BE2C (cell line): ENCODE measurements around the gene PMS2.

Experiments
- DNase-seq: peaks from one replicate; pipeline ENCODE4 v3.0.0-alpha.2; 2020
- H3K27me3 ChIP-seq: fragments of 250-450 bp; sonication (Bioruptor Pico); 2 replicates; pipeline ENCODE4 v1.5.1; 2020; ENCODE audit warnings: mild to moderate bottlenecking
- H3K36me3 ChIP-seq: fragments of 250-450 bp; sonication (Bioruptor Pico); 2 replicates; pipeline ENCODE4 v1.5.1; 2020; ENCODE audit warnings: mild to moderate bottlenecking
- H3K4me1 ChIP-seq: fragments of 250-450 bp; sonication (Bioruptor Pico); 2 replicates; pipeline ENCODE4 v1.5.1; 2020
- H3K4me3 ChIP-seq: 2 replicates; pipeline ENCODE4 v1.5.1; 2011; ENCODE audit warnings: low read depth, low read length
- H3K9me3 ChIP-seq: fragments of 250-450 bp; sonication (Bioruptor Pico); 2 replicates; pipeline ENCODE4 v1.5.1; 2020
- CTCF ChIP-seq: IDR thresholded peaks from 2 replicates; pipeline ENCODE4 v1.5.1; 2012; ENCODE audit warnings: mild to moderate bottlenecking, low read depth, low read length

PMS2 gene

GRCh38 chr7:6028563-6028962 lies 19.7 kb upstream of the PMS2 start:
- no peaks in the 10 kb centered on the region for H3K4me1 ChIP-seq
- no peak for TF ChIP-seq CTCF
- H3K4me3 ChIP-seq = no peak overlapping the region
- no peaks in the 10 kb centered on the region for H3K27me3 ChIP-seq
- H3K9me3 ChIP-seq = no peaks in the 10 kb centered on the region
- DNase-seq = no peak
- peaks cover 81% of the 10 kb centered on the region for H3K36me3 ChIP-seq

GRCh38 chr7:6027806-6028365 lies 19.0 kb upstream of the PMS2 start:
- no peak for TF ChIP-seq CTCF
- DNase-seq = no peak
- peaks cover 83% of the 10 kb centered on the region for H3K36me3 ChIP-seq
- no peaks in the 10 kb centered on the region for H3K27me3 ChIP-seq
- H3K9me3 ChIP-seq = no peaks in the 10 kb centered on the region
- H3K4me1 ChIP-seq = no peaks in the 10 kb centered on the region
- H3K4me3 ChIP-seq = no peak overlapping the region

GRCh38 chr7:6026820-6027311 lies 18.0 kb upstream of the PMS2 start:
- no peaks in the 10 kb centered on the region for H3K4me1 ChIP-seq
- H3K36me3 ChIP-seq = peaks cover 87% of the 10 kb centered on the region
- DNase-seq = no peak
- TF ChIP-seq CTCF = no peak
- no peak overlapping the region for H3K4me3 ChIP-seq
- no peaks in the 10 kb centered on the region for H3K9me3 ChIP-seq
- no peaks in the 10 kb centered on the region for H3K27me3 ChIP-seq

GRCh38 chr7:6026011-6026819 lies 17.4 kb upstream of the PMS2 start:
- peak; percentile 60 for DNase-seq
- H3K36me3 ChIP-seq = peaks cover 88% of the 10 kb centered on the region
- no peaks in the 10 kb centered on the region for H3K4me1 ChIP-seq
- H3K9me3 ChIP-seq = no peaks in the 10 kb centered on the region
- H3K27me3 ChIP-seq = no peaks in the 10 kb centered on the region
- TF ChIP-seq CTCF = peak; percentile 43
- H3K4me3 ChIP-seq = no peak overlapping the region

GRCh38 chr7:6023974-6024435 lies 15.2 kb upstream of the PMS2 start:
- Histone ChIP-seq H3K36me3 (peaks cover 97% of the 10 kb centered on the region), H3K9me3 (no peaks in the 10 kb centered on the region), H3K4me3 (no peak overlapping the region), H3K27me3 (no peaks in the 10 kb centered on the region), H3K4me1 (no peaks in the 10 kb centered on the region)
- TF ChIP-seq CTCF = no peak
- no peak for DNase-seq

GRCh38 chr7:6022707-6023106 lies 13.9 kb upstream of the PMS2 start:
- H3K4me3 ChIP-seq = no peak overlapping the region
- no peak for TF ChIP-seq CTCF
- peaks cover 95% of the 10 kb centered on the region for H3K36me3 ChIP-seq
- no peaks in the 10 kb centered on the region for H3K4me1 ChIP-seq
- no peak for DNase-seq
- H3K9me3 ChIP-seq = no peaks in the 10 kb centered on the region
- no peaks in the 10 kb centered on the region for H3K27me3 ChIP-seq
